GM12878 (cell line): ENCODE measurements around the gene OS9. TPM values are rescaled to one million over a fixed set of nuclear protein-coding genes. Genes with fewer than 3 reads are reported as not detected.

Source experiments
- ASH2L ChIP-seq: fragments of 300-600, 200-600 bp; sonication (generic); IDR thresholded peaks from 2 replicates; pipeline ENCODE4 v1.6.1; 2017; ENCODE audit warnings: low read depth, mild to moderate bottlenecking, borderline replicate concordance
- BACH1 ChIP-seq: fragments of 450-650 bp; IDR thresholded peaks from 2 replicates; pipeline ENCODE4 v1.6.1; 2017; ENCODE audit warnings: mild to moderate bottlenecking, borderline replicate concordance
- CHD1 ChIP-seq: IDR thresholded peaks from 2 replicates; pipeline ENCODE4 v1.6.1; 2012; ENCODE audit warnings: low read depth, low read length, improper control_type of control experiment
- HCFC1 ChIP-seq: fragments of 150-350 bp; IDR thresholded peaks from 2 replicates; pipeline ENCODE4 v1.6.1; 2014; ENCODE audit warnings: low read length
- JUND ChIP-seq: IDR thresholded peaks from 2 replicates; pipeline ENCODE4 v1.6.1; 2012; ENCODE audit warnings: low read depth, mild to moderate bottlenecking, low read length, improper control_type of control experiment, moderate library complexity
- MTA2 ChIP-seq: fragments of 450-650 bp; IDR thresholded peaks from 2 replicates; pipeline ENCODE4 v1.6.1; 2016; ENCODE audit warnings: low read depth, mild to moderate bottlenecking, moderate library complexity
- MTA3 ChIP-seq: IDR thresholded peaks from 2 replicates; pipeline ENCODE4 v1.6.1; 2012; ENCODE audit warnings: low read length, inconsistent platforms, borderline replicate concordance
- NR2C2 ChIP-seq: IDR thresholded peaks from 2 replicates; pipeline ENCODE4 v1.6.1; 2011; ENCODE audit warnings: borderline replicate concordance, low read depth; ENCODE audit not compliant: control insufficient read depth, insufficient read length
- PBX3 ChIP-seq: IDR thresholded peaks from 2 replicates; pipeline ENCODE4 v1.6.1; 2011; ENCODE audit warnings: mild to moderate bottlenecking, low read depth, low read length, moderate library complexity; ENCODE audit not compliant: insufficient replicate concordance
- SKIL ChIP-seq: fragments of 450-650 bp; IDR thresholded peaks from 2 replicates; pipeline ENCODE4 v1.6.1; 2017; ENCODE audit warnings: mild to moderate bottlenecking, low read depth, inconsistent platforms; ENCODE audit not compliant: poor library complexity, severe bottlenecking
- SMAD1 ChIP-seq: fragments of 450-650 bp; IDR thresholded peaks from 2 replicates; pipeline ENCODE4 v1.6.1; 2018; ENCODE audit warnings: mild to moderate bottlenecking, low read depth; ENCODE audit not compliant: partially characterized antibody
- SMARCA5 ChIP-seq: fragments of 450-650 bp; IDR thresholded peaks from 2 replicates; pipeline ENCODE4 v1.6.1; 2017; ENCODE audit warnings: mild to moderate bottlenecking
- SPI1 ChIP-seq: IDR thresholded peaks from 2 replicates; pipeline ENCODE4 v1.6.1; 2011; ENCODE audit warnings: low read depth, mild to moderate bottlenecking, low read length, moderate library complexity, borderline replicate concordance; ENCODE audit not compliant: insufficient read depth
- SUPT20H ChIP-seq: IDR thresholded peaks from 2 replicates; pipeline ENCODE4 v1.6.1; 2011; ENCODE audit warnings: low read depth, mild to moderate bottlenecking, low read length, moderate library complexity, borderline replicate concordance; ENCODE audit not compliant: control insufficient read depth
- TCF7 ChIP-seq: IDR thresholded peaks from 2 replicates; pipeline ENCODE4 v1.6.1; 2014; ENCODE audit warnings: antibody characterized with exemption, borderline replicate concordance
- ZSCAN29 ChIP-seq: fragments of 450-650 bp; IDR thresholded peaks from 2 replicates; pipeline ENCODE4 v1.6.1; 2017; ENCODE audit warnings: mild to moderate bottlenecking, moderate library complexity
- ZZZ3 ChIP-seq: IDR thresholded peaks from 2 replicates; pipeline ENCODE4 v1.6.1; 2011; ENCODE audit warnings: low read depth; ENCODE audit not compliant: control insufficient read depth, insufficient read length
- polyA plus RNA-seq, 11 experiments: library from polyadenylated mRNA; depleted of rRNA in 4 of 11; unstranded in 6 of 11; stranded (reverse) in 5 of 11; fragments of >200 nt; fragmentation: Nextera tagmentation in 4 of 11; fragmentation: Illumina TruSeq in 1 of 11; extraction: Ambion mirVana in 4 of 11; extraction: Trizol in 1 of 11; gene quantifications; 1 replicate in 1 of 11; 2 replicates in 10 of 11; pipeline versions ENCODE4 v1.2.1 to v1.2.3, GENCODE V29; 2011 to 2016; ENCODE audit warnings: inconsistent platforms in 2 of 11, missing spikeins in 2 of 11, low read depth in 1 of 11
- total RNA-seq, 4 experiments: library from RNA; depleted of rRNA in 3 of 4; stranded (reverse); fragments of >200 nt in 3 of 4; fragmentation: Illumina TruSeq in 1 of 4; extraction: Trizol in 1 of 4; gene quantifications; 2 replicates each; pipeline versions ENCODE4 v1.2.1 to v1.2.3, GENCODE V29; 2013 to 2021
- TF ChIP-seq, protein P1 (sequence below): fragments of 450-650 bp; conservative IDR thresholded peaks from 2 replicates; pipeline ENCODE4 v1.6.1; 2017; ENCODE audit warnings: mild to moderate bottlenecking, moderate library complexity
- TF ChIP-seq, protein P2 (sequence below): fragments of 450-650 bp; formaldehyde crosslinking; IDR thresholded peaks from 2 replicates; pipeline ENCODE4 v1.5.0; 2022; ENCODE audit warnings: mild to moderate bottlenecking, missing genetic modification characterization

OS9 gene
- total and polyA plus RNA-seq, 10 of the 15 experiments (the other 5 are each of a cell fraction or from before 2014, with no cell fraction given), result 5.2 to 106 (median 79.1) TPM

DNA sequence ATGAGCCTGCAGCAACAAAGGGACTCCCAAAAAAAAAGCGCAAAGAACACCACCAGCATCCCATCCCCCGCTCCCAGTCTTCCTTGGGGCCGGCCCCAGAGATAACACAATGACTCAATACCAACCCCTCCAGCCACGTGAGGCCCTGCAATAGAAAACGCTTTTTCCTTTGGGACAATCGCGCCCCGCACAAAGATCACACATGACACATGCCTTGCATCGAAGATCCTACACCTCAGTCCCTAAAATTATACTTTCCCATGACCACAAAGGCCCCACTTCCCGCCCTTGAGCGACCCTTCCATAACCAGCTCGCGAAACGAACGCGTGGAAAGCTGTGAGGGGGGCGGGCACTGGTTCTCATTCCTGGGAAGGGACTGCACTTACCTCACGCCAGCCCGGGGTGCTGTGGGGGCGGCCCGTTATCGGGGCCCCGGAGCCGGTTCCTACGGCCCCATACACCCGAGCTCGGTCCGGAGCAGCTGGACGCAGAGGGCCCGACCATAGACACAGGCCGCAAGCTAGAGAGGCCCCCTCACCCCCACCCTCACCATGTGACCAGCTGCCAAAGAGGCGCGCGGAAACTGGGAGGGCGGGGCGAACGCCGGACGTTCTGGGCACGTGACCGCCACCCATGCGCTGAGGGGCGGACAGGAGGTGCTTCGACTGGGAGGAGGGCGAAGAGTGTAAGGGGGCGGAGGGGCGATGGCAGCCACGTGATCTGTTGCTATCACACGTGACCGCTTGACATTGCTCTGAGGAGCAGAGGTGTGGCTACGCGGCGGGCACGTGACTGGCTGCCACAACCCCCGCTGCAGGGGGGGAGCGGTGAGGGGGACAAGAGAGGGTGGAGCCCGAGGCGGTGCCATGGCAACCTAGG, 58.1 kb downstream of the OS9 start, which contains the start of gene CDK4 (continued):
- TF ChIP-seq, protein P1, sequence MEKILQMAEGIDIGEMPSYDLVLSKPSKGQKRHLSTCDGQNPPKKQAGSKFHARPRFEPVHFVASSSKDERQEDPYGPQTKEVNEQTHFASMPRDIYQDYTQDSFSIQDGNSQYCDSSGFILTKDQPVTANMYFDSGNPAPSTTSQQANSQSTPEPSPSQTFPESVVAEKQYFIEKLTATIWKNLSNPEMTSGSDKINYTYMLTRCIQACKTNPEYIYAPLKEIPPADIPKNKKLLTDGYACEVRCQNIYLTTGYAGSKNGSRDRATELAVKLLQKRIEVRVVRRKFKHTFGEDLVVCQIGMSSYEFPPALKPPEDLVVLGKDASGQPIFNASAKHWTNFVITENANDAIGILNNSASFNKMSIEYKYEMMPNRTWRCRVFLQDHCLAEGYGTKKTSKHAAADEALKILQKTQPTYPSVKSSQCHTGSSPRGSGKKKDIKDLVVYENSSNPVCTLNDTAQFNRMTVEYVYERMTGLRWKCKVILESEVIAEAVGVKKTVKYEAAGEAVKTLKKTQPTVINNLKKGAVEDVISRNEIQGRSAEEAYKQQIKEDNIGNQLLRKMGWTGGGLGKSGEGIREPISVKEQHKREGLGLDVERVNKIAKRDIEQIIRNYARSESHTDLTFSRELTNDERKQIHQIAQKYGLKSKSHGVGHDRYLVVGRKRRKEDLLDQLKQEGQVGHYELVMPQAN, result peak; percentile 90
- TF ChIP-seq TCF7 (no peak), MTA2 (no peak), SMARCA5 (no peak), ASH2L (no peak), NR2C2 (no peak), JUND (no peak), SMAD1 (no peak), ZZZ3 (no peak), CHD1 (0 out of 2 replicates have a peak, but pooled peaks have one; percentile 79), SPI1 (no peak), HCFC1 (peak; percentile 61), ZSCAN29 (no peak), PBX3 (no peak), MTA3 (no peak), BACH1 (peak; percentile 57; the same call in 1 of the 2 replicates), SUPT20H (no peak), SKIL (no peak)
- TF ChIP-seq, protein P2, sequence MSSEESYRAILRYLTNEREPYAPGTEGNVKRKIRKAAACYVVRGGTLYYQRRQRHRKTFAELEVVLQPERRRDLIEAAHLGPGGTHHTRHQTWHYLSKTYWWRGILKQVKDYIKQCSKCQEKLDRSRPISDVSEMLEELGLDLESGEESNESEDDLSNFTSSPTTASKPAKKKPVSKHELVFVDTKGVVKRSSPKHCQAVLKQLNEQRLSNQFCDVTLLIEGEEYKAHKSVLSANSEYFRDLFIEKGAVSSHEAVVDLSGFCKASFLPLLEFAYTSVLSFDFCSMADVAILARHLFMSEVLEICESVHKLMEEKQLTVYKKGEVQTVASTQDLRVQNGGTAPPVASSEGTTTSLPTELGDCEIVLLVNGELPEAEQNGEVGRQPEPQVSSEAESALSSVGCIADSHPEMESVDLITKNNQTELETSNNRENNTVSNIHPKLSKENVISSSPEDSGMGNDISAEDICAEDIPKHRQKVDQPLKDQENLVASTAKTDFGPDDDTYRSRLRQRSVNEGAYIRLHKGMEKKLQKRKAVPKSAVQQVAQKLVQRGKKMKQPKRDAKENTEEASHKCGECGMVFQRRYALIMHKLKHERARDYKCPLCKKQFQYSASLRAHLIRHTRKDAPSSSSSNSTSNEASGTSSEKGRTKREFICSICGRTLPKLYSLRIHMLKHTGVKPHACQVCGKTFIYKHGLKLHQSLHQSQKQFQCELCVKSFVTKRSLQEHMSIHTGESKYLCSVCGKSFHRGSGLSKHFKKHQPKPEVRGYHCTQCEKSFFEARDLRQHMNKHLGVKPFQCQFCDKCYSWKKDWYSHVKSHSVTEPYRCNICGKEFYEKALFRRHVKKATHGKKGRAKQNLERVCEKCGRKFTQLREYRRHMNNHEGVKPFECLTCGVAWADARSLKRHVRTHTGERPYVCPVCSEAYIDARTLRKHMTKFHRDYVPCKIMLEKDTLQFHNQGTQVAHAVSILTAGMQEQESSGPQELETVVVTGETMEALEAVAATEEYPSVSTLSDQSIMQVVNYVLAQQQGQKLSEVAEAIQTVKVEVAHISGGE (CRISPR knock-in tag), result peak; percentile 40; the same call in 1 of the 2 replicates
